Right ventricle myocardium superior (tissue), 1 donor: Measurements from ENCODE around the gene ELP4. TPM values are rescaled to one million over a fixed set of nuclear protein-coding genes. Genes with fewer than 3 reads are reported as not detected.

Experiments
- ATAC-seq: fragments of 200-7000 bp; cut with Tn5 transposase; one replicate; pipeline ENCODE4 v1.9.1; 2020; ENCODE audit warnings: mild to moderate bottlenecking; ENCODE audit not compliant: poor library complexity
- DNase-seq: peaks from one replicate; pipeline ENCODE4 v3.0.0-alpha.2; 2020
- intact Hi-C: fragments of 100-400 bp; cut with DNase I; formaldehyde crosslinking; loops from one replicate; pipeline ENCODE4 v1.11.2; 2022
- total RNA-seq: library from RNA; stranded (reverse); fragmentation: NEBNext Ultra II Directional; extraction: Animal tissue kit (Norgen Biotek cat#: 25700); gene quantifications from one replicate; pipeline ENCODE4 v1.2.1, GENCODE V29; 2021
- donor health status: DM: no; HTN: yes; CAD: no; lungs with severe emphysema.

The ELP4 gene
- total RNA-seq, 1 donor from 2014 or later = 14.7 TPM

- intact Hi-C loops = no loop called here
- ATAC-seq (no peak), DNase-seq (no peak)
Measured at GRCh38 chr11:31802990-31803812, 293.6 kb downstream of the ELP4 start.

- intact Hi-C loops = no loop called here
- DNase-seq = no peak
- ATAC-seq = no peak
Measured at GRCh38 chr11:31803813-31804311, 294.3 kb downstream of the ELP4 start.

- intact Hi-C loops = no loop called here
- ATAC-seq (no peak), DNase-seq (no peak)
Measured at GRCh38 chr11:31804312-31805036, 294.9 kb downstream of the ELP4 start.

GRCh38 chr11:31805037-31805628, 295.6 kb downstream of the ELP4 start:
- intact Hi-C loops = no loop called here
- ATAC-seq (no peak), DNase-seq (no peak)

GRCh38 chr11:31805629-31806185, 296.1 kb downstream of the ELP4 start:
- ATAC-seq = no peak
- no peak for DNase-seq
- intact Hi-C loops = no loop called here

- intact Hi-C loops = no loop called here
- ATAC-seq (no peak), DNase-seq (no peak)
Measured at GRCh38 chr11:31806186-31806927, 296.8 kb downstream of the ELP4 start.

- DNase-seq (no peak), ATAC-seq (no peak)
- intact Hi-C loops = no loop called here
Measured at GRCh38 chr11:31806928-31807798, 297.6 kb downstream of the ELP4 start.

- ATAC-seq = no peak
- intact Hi-C loops = no loop called here
- DNase-seq = no peak
Measured at GRCh38 chr11:31807799-31808667, 298.5 kb downstream of the ELP4 start.

GRCh38 chr11:31808721-31809540, 299.4 kb downstream of the ELP4 start:
- intact Hi-C loops = no loop called here
- no peak for ATAC-seq
- no peak for DNase-seq

GRCh38 chr11:31809541-31809856, 299.9 kb downstream of the ELP4 start:
- DNase-seq = no peak
- intact Hi-C loops = no loop called here
- ATAC-seq = no peak

- intact Hi-C loops = no loop called here
- DNase-seq = no peak
- peak; percentile 62 for ATAC-seq
Measured at GRCh38 chr11:31809857-31810778, 300.6 kb downstream of the ELP4 start.

- ATAC-seq (peak; percentile 44), DNase-seq (peak; percentile 65)
- intact Hi-C loops = no loop called here
Measured at GRCh38 chr11:31810779-31811647, 301.4 kb downstream of the ELP4 start, which contains the start of gene PAX6. TSS of gene PAX6 (minus strand) at chr11:31811322. CDS start at chr11:31806411, 4,911 bp downstream.

- no peak for DNase-seq
- intact Hi-C loops = no loop called here
- no peak for ATAC-seq
Measured at GRCh38 chr11:31812383-31813381, 303.1 kb downstream of the ELP4 start.
